Gastrocnemius medialis (tissue), 4 donors: ENCODE results near the gene COL25A1.

ENCODE experiments used
- POLR2A ChIP-seq, 2 donors: fragments of 450-650 bp; IDR thresholded peaks; one replicate each; pipeline ENCODE4 v1.6.1; 2017; ENCODE audit warnings: antibody characterized with exemption in 2 of 2, mild to moderate bottlenecking in 2 of 2, moderate library complexity in 2 of 2
- TF ChIP-seq, protein P1 (sequence below), 5 experiments: fragments of 450-650 bp in 3 of 5; fragments of 200-600 bp in 2 of 5; sonication (generic) in 2 of 5; IDR thresholded peaks in 4 of 5; conservative IDR thresholded peaks in 1 of 5; 1 replicate in 4 of 5; 2 replicates in 1 of 5; pipeline ENCODE4 v1.5.1; 2016 to 2019; ENCODE audit warnings: antibody characterized with exemption in 5 of 5, mild to moderate bottlenecking in 3 of 5, moderate library complexity in 3 of 5

DNA sequence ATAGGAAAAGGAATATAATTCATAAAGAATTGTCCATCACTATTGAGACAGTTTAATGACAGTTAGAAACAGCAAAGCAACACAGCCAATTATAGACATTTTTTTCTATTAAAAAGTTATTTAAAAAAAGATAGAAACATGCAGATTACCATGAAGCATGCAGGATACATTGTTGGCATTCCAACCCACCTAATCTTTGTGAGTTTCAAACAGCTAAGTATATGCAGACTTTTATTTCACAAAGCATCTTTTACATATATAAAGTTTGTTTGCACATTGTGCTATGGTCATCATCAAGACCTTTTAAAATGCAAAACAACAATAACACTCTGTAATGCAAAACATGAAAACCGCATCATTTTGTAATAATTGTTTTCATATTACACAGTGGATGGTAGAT lies 413.7 kb downstream of the COL25A1 start:
- TF ChIP-seq POLR2A (IDR thresholded peaks at IDR 0.05), result no peak
- TF ChIP-seq, protein P1, sequence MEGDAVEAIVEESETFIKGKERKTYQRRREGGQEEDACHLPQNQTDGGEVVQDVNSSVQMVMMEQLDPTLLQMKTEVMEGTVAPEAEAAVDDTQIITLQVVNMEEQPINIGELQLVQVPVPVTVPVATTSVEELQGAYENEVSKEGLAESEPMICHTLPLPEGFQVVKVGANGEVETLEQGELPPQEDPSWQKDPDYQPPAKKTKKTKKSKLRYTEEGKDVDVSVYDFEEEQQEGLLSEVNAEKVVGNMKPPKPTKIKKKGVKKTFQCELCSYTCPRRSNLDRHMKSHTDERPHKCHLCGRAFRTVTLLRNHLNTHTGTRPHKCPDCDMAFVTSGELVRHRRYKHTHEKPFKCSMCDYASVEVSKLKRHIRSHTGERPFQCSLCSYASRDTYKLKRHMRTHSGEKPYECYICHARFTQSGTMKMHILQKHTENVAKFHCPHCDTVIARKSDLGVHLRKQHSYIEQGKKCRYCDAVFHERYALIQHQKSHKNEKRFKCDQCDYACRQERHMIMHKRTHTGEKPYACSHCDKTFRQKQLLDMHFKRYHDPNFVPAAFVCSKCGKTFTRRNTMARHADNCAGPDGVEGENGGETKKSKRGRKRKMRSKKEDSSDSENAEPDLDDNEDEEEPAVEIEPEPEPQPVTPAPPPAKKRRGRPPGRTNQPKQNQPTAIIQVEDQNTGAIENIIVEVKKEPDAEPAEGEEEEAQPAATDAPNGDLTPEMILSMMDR (IDR thresholded peaks at IDR 0.05 in 4 of 5, conservative IDR thresholded peaks at IDR 0.05 in 1 of 5), result no peak
